ENCODE results near the gene TRPV6. TPM values are rescaled to one million over a fixed set of nuclear protein-coding genes. Genes with fewer than 3 reads are reported as not detected.

The TRPV6 gene
- total RNA-seq, 1 donor from 2014 or later, result not detected

- Mint-ChIP-seq H3K4me1 (ENCODE audit: unreplicated experiment) (peaks cover 7% of the 10 kb centered on the region), H3K27ac (ENCODE audit: unreplicated experiment) (no peak overlapping the region), H3K36me3 (ENCODE audit: low read depth, unreplicated experiment) (no peaks in the 10 kb centered on the region), H3K9me3 (ENCODE audit: unreplicated experiment) (peaks cover 2% of the 10 kb centered on the region), H3K27me3 (ENCODE audit: unreplicated experiment) (peaks cover 9% of the 10 kb centered on the region), H3K4me3 (ENCODE audit: unreplicated experiment) (no peak overlapping the region)
- no peak for TF ChIP-seq CTCF (IDR thresholded peaks at IDR 0.05; ENCODE audit: unreplicated experiment)
- no peak for DNase-seq (ENCODE audit: low spot score)
These were observed 47.0 kb upstream of the TRPV6 start for GRCh38 chr7:142932386-142933091.

GRCh38 chr7:142930126-142930730 is 44.7 kb upstream of the TRPV6 start:
- H3K27ac Mint-ChIP-seq (ENCODE audit: unreplicated experiment), result no peak overlapping the region
- H3K27me3 Mint-ChIP-seq (ENCODE audit: unreplicated experiment), result peaks cover 14% of the 10 kb centered on the region
- no peak overlapping the region for H3K4me3 Mint-ChIP-seq (ENCODE audit: unreplicated experiment)
- H3K4me1 Mint-ChIP-seq (ENCODE audit: unreplicated experiment), result peaks cover 8% of the 10 kb centered on the region
- no peak for TF ChIP-seq CTCF (IDR thresholded peaks at IDR 0.05; ENCODE audit: unreplicated experiment)
- peaks cover 4% of the 10 kb centered on the region for H3K9me3 Mint-ChIP-seq (ENCODE audit: unreplicated experiment)
- H3K36me3 Mint-ChIP-seq (ENCODE audit: low read depth, unreplicated experiment), result no peaks in the 10 kb centered on the region
- no peak for DNase-seq (ENCODE audit: low spot score)

GRCh38 chr7:142927949-142928348 is 42.4 kb upstream of the TRPV6 start:
- H3K27me3 Mint-ChIP-seq (ENCODE audit: unreplicated experiment), result peaks cover 12% of the 10 kb centered on the region
- no peak for TF ChIP-seq CTCF (IDR thresholded peaks at IDR 0.05; ENCODE audit: unreplicated experiment)
- H3K27ac Mint-ChIP-seq (ENCODE audit: unreplicated experiment), result no peak overlapping the region
- H3K4me1 Mint-ChIP-seq (ENCODE audit: unreplicated experiment), result peaks cover 8% of the 10 kb centered on the region
- H3K9me3 Mint-ChIP-seq (ENCODE audit: unreplicated experiment), result peaks cover 4% of the 10 kb centered on the region
- DNase-seq (ENCODE audit: low spot score), result no peak
- H3K4me3 Mint-ChIP-seq (ENCODE audit: unreplicated experiment), result no peak overlapping the region
- no peaks in the 10 kb centered on the region for H3K36me3 Mint-ChIP-seq (ENCODE audit: low read depth, unreplicated experiment)

- no peak overlapping the region for H3K27ac Mint-ChIP-seq (ENCODE audit: unreplicated experiment)
- H3K4me3 Mint-ChIP-seq (ENCODE audit: unreplicated experiment), result no peak overlapping the region
These were observed 41.7 kb upstream of the TRPV6 start for GRCh38 chr7:142927085-142927745.

More at GRCh38 chr7:142927085-142927745, 41.7 kb upstream of the TRPV6 start:
- TF ChIP-seq CTCF (IDR thresholded peaks at IDR 0.05; ENCODE audit: unreplicated experiment), result no peak
- Mint-ChIP-seq H3K9me3 (ENCODE audit: unreplicated experiment) (peaks cover 4% of the 10 kb centered on the region), H3K36me3 (ENCODE audit: low read depth, unreplicated experiment) (no peaks in the 10 kb centered on the region), H3K4me1 (ENCODE audit: unreplicated experiment) (peaks cover 8% of the 10 kb centered on the region), H3K27me3 (ENCODE audit: unreplicated experiment) (peaks cover 8% of the 10 kb centered on the region)
- no peak for DNase-seq (ENCODE audit: low spot score)
